ENCODE measurements around the gene TXNL4B.
"Not testable (repeated sequence)": the region's sequence is repeated elsewhere in the genome, so short reads cannot be mapped to it uniquely, and the experiment has no call there.

Gene TXNL4B

DNA sequence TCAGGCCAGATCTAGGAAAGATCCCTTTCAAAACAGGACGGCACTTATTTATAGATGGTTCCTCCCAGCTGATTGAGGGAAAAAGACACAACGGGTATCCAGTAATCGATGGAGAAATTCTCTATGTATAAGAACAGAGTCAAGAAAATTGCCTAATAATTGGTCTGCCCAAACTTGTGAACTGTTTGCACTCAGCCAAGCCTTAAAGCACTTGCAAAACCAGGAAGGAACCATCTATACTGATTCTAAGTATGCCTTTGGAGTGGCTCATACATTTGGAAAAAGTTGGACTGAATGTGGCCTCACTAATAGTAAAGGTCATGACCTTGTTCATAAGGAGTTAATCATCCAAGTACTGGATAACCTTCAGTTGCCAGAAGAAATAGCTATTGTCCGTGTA is 24.5 kb downstream of the TXNL4B start:
- no peak for TF ChIP-seq CTCF (conservative IDR thresholded peaks at IDR 0.05)
- no peak for TF ChIP-seq ZFX (IDR thresholded peaks at IDR 0.05)
- no peak overlapping the region for H3K27ac ChIP-seq

DNA sequence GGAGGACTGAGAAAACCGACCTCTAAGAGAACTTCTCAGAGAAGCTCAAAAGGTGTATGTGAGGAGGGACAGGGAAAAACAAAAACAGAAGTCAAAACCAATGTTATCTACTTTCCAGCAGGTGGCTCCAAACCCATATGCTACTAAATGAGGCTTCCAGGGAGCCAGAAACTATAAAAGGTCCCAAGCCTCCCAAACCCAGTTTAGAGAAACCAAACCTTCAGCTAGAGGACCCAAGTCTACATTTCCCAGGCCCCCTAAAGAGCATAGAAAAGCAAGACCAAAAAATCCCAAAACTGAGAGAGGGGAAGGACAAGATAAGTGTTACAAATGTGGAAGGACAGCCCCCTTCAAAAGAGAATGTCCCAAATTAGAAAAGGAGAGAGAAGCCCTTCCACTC is 26.7 kb downstream of the TXNL4B start:
- TF ChIP-seq ZFX (IDR thresholded peaks at IDR 0.05) (no peak), CTCF (conservative IDR thresholded peaks at IDR 0.05) (peak; percentile 76)
- no peak overlapping the region for H3K27ac ChIP-seq

- H3K27ac ChIP-seq, result no peak overlapping the region
- TF ChIP-seq CTCF (conservative IDR thresholded peaks at IDR 0.05), result no peak
- TF ChIP-seq ZFX (IDR thresholded peaks at IDR 0.05), result no peak
Observed at GRCh38 chr16:72064361-72064894, 29.0 kb downstream of the TXNL4B start.

DNA sequence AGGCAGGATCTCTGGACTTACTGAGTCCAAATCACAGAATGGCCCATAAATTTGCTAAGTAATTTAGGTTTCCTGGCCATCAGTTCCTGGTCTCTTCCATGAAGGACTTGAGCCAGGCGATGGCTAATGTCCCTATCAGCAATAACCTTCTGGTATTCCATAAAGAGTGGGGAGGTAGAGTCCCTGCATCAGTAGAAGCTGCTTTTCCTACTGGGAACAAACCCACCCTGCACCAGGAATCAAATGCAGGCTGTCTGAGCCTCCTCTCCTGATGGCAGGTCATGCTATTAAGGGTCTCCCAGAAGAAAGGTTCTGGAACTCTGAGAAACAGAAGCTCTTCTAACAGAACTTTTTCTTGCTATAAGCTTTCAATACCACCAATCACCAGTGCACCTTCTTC is 31.9 kb downstream of the TXNL4B start:
- no peak for TF ChIP-seq ZFX (IDR thresholded peaks at IDR 0.05)
- TF ChIP-seq CTCF (conservative IDR thresholded peaks at IDR 0.05), result no peak
- no peak overlapping the region for H3K27ac ChIP-seq

- no peak overlapping the region for H3K27ac ChIP-seq
- no peak for TF ChIP-seq ZFX (IDR thresholded peaks at IDR 0.05)
- no peak for TF ChIP-seq CTCF (conservative IDR thresholded peaks at IDR 0.05)
Observed at GRCh38 chr16:72060405-72060804, 33.0 kb downstream of the TXNL4B start.

DNA sequence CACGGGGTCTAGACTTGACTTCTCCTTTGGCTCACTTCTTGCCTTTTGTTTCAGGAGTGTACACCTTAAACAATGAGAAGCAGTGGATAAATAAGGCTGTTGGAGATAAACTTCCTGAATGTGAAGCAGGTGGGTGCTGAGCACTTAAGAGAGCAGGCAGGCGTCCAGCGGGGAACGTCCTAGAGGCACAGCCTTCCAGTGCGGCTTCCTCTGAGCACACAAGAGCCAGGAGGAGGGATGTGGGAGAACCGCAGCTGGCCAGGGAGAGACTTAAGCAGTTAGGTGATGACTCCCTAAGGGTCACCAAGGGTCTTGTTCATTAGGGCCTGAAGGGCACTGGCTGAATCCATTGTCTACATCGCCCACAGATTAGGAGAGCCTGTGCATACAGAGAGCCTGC is 34.4 kb downstream of the TXNL4B start:
- H3K27ac ChIP-seq, result not testable (repeated sequence)

GRCh38 chr16:72057313-72057712 is 36.1 kb downstream of the TXNL4B start:
- H3K27ac ChIP-seq, result not testable (repeated sequence)

- no peak overlapping the region for H3K27ac ChIP-seq
- no peak for TF ChIP-seq ZFX (IDR thresholded peaks at IDR 0.05)
- TF ChIP-seq CTCF (conservative IDR thresholded peaks at IDR 0.05), result no peak
Observed at GRCh38 chr16:72055911-72056310, 37.5 kb downstream of the TXNL4B start.

DNA sequence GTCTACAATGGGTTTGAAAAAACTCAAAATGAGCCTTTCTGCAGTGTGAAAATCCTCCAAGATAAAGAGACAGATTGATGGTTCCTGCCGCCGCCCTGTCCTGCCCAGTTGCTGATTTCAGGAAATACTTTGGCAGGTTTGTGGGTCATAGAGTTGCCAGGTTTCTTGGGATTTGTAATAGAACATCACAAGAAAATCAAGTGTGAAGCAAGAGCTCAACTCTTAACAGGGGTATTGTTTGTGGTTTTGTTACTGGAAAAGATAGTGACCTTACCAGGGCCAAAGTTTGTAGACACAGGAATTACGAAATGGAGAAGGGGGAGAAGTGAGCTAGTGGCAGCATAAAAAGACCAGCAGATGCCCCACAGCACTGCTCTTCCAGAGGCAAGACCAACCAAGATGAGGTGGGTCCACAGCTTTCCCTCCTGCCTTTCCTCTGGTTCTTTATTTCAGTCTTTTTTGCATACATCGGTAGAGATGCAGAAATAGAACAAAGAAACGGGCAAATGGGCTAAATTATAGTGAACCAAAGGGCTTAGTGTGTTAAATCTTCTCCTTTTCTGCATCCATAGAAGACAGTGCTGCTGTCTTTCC is 39.1 kb downstream of the TXNL4B start, which contains the start of gene HP:
Gene HP, plus strand, starts transcription at position 252 of the 594 bp plus-strand sequence. Its CDS starts 148 bp downstream, at position 400.
- not testable (repeated sequence) for H3K27ac ChIP-seq

All from C4-2B (cell line).